ENCODE measurements around the gene RNASE8. TPM values are rescaled to one million over a fixed set of nuclear protein-coding genes. Genes with fewer than 3 reads are reported as not detected.

The RNASE8 gene
- total RNA-seq, 1 experiment from 2014 or later: not detected

GRCh38 chr14:21011136-21011535 lies 46.5 kb upstream of the RNASE8 start:
- DNase-seq (ENCODE audit: low read depth, low spot score): no peak
- H3K36me3 ChIP-seq (ENCODE audit: control insufficient read depth, insufficient read depth, low read length): no peaks in the 10 kb centered on the region
- H3K4me1 ChIP-seq (ENCODE audit: control insufficient read depth, insufficient read depth, low read length): no peaks in the 10 kb centered on the region
- H3K27me3 ChIP-seq (ENCODE audit: control insufficient read depth, insufficient read depth, low read length): no peaks in the 10 kb centered on the region
- H3K4me3 ChIP-seq (ENCODE audit: low read depth in 2 of 2, low read length in 2 of 2): no peak overlapping the region
- no TSS peak for BruUV-seq (replicated peaks)
- intact Hi-C loops (cut with micrococcal nuclease; ENCODE audit: unreplicated experiment) (no loop called here), in situ Hi-C loops (cut with HindIII; ENCODE audit: low pct_unique_long_range_greater_than_20kb, low sequenced_read_pairs) (no loop called here)
- POLR2A ChIA-PET: interaction anchor here (0.6 kb wide), 2 partner anchors 83 to 145 kb away, joined by 3 read pairs; partner anchors contain the start of gene OR5AU1
- ATAC-seq: no peak
- CTCF ChIA-PET: no interaction called here
- TF ChIP-seq SIN3A (IDR thresholded peaks at IDR 0.05; ENCODE audit: borderline replicate concordance, insufficient read depth, low read depth, low read length) (no peak), CTCF (IDR thresholded peaks at IDR 0.05) (no peak), TCF7L2 (IDR thresholded peaks at IDR 0.05; ENCODE audit: low read depth, low read length) (no peak), POLR2AphosphoS5 (IDR thresholded peaks at IDR 0.05; ENCODE audit: low read depth, low read length) (no peak), REST (IDR thresholded peaks at IDR 0.05; ENCODE audit: insufficient read depth in 1 of 2, low read depth in 2 of 2, low read length in 1 of 2) (no peak)
- H3K27ac ChIP-seq (ENCODE audit: low read length): no peak overlapping the region
- H3K9me3 ChIP-seq (ENCODE audit: control insufficient read depth, insufficient read depth, low read depth, low read length): no peaks in the 10 kb centered on the region

GRCh38 chr14:21014761-21015190 lies 42.8 kb upstream of the RNASE8 start:
- DNase-seq (ENCODE audit: low read depth, low spot score): peak; percentile 61
- ChIA-PET POLR2A (no interaction called here), CTCF (interaction anchor here (0.6 to 2.4 kb wide), 18 partner anchors 14 to 127 kb away, joined by 3 to 33 read pairs (median 3); partner anchors contain the start of genes ARHGEF40 and RNASE13)
- Histone ChIP-seq H3K27me3 (ENCODE audit: control insufficient read depth, insufficient read depth, low read length) (no peaks in the 10 kb centered on the region), H3K27ac (ENCODE audit: low read length) (no peak overlapping the region), H3K4me1 (ENCODE audit: control insufficient read depth, insufficient read depth, low read length) (no peaks in the 10 kb centered on the region), H3K9me3 (ENCODE audit: control insufficient read depth, insufficient read depth, low read depth, low read length) (no peaks in the 10 kb centered on the region), H3K36me3 (ENCODE audit: control insufficient read depth, insufficient read depth, low read length) (no peaks in the 10 kb centered on the region), H3K4me3 (ENCODE audit: low read depth in 2 of 2, low read length in 2 of 2) (no peak overlapping the region)
- BruUV-seq (replicated peaks): no TSS peak
- peak; percentile 94 for ATAC-seq
- in situ Hi-C loops (cut with HindIII; ENCODE audit: low pct_unique_long_range_greater_than_20kb, low sequenced_read_pairs) (no loop called here), intact Hi-C loops (cut with micrococcal nuclease; ENCODE audit: unreplicated experiment) (loop anchor here (2.0 kb wide), 2 partner anchors 26 to 92 kb away; no protein-coding TSS in a partner anchor)
- TF ChIP-seq CTCF (IDR thresholded peaks at IDR 0.05) (peak; percentile 89), SIN3A (IDR thresholded peaks at IDR 0.05; ENCODE audit: borderline replicate concordance, insufficient read depth, low read depth, low read length) (no peak)

Data from Panc1 (cell line).